Activated T-helper 9 cell treated with anti-CD3 and anti-CD28 coated beads, Interleukin-2, amount 50 U/mL, for 16 hours (primary cell): ENCODE measurements around the gene PALD1.

Experiments
- DNase-seq: peaks from one replicate; pipeline ENCODE4 v3.0.0-alpha.2; 2020; ENCODE audit warnings: low read depth

PALD1 gene

GRCh38 chr10:70537398-70538194 is 59.0 kb downstream of the PALD1 start:
- no peak for DNase-seq

GRCh38 chr10:70538195-70538520 is 59.6 kb downstream of the PALD1 start:
- no peak for DNase-seq

- DNase-seq: no peak
Measured at GRCh38 chr10:70538731-70539338, 60.3 kb downstream of the PALD1 start.

- no peak for DNase-seq
Measured at GRCh38 chr10:70539471-70539870, 60.9 kb downstream of the PALD1 start.

- no peak for DNase-seq
Measured at GRCh38 chr10:70540089-70540788, 61.7 kb downstream of the PALD1 start.

GRCh38 chr10:70540789-70541360 is 62.3 kb downstream of the PALD1 start:
- no peak for DNase-seq

GRCh38 chr10:70541736-70542564 is 63.4 kb downstream of the PALD1 start:
- DNase-seq: no peak

GRCh38 chr10:70542565-70542938 is 64.0 kb downstream of the PALD1 start:
- DNase-seq: no peak

- no peak for DNase-seq
Measured at GRCh38 chr10:70543911-70544310, 65.3 kb downstream of the PALD1 start.

- DNase-seq: no peak
Measured at GRCh38 chr10:70544431-70545340, 66.1 kb downstream of the PALD1 start.

GRCh38 chr10:70546584-70546983 is 68.0 kb downstream of the PALD1 start:
- no peak for DNase-seq

- no peak for DNase-seq
Measured at GRCh38 chr10:70549351-70549961, 70.9 kb downstream of the PALD1 start.

- DNase-seq: peak; percentile 56
Measured at GRCh38 chr10:70549962-70550458, 71.4 kb downstream of the PALD1 start.

GRCh38 chr10:70550459-70550858 is 71.9 kb downstream of the PALD1 start:
- DNase-seq: no peak

GRCh38 chr10:70551466-70551865 is 72.9 kb downstream of the PALD1 start:
- no peak for DNase-seq

GRCh38 chr10:70551971-70552422 is 73.4 kb downstream of the PALD1 start:
- DNase-seq: no peak

- no peak for DNase-seq
Measured at GRCh38 chr10:70552586-70552985, 74.0 kb downstream of the PALD1 start.

- DNase-seq: no peak
Measured at GRCh38 chr10:70555371-70555770, 76.8 kb downstream of the PALD1 start.

GRCh38 chr10:70557086-70557845 is 78.7 kb downstream of the PALD1 start:
- DNase-seq: no peak
